PC-9 (cell line): ENCODE results near the gene PLEKHH1. TPM values are rescaled to one million over a fixed set of nuclear protein-coding genes. Genes with fewer than 3 reads are reported as not detected.

Source experiments
- BruUV-seq: library from RNA; stranded (reverse); fragments of 400-500 nt; replicated peaks from 2 replicates; lab custom pipeline; 2021; lab: Mats Ljungman, UMichigan
- CTCF ChIA-PET: fragments of 300-600 bp; sonication (Branson Sonifier 250); formaldehyde crosslinking; loops from one replicate; lab custom pipeline; 2022; ENCODE audit warnings: antibody characterized with exemption; lab: Charles Lee
- POLR2A ChIA-PET: fragments of 300-600 bp; sonication (Branson Sonifier 250); formaldehyde crosslinking; loops from one replicate; lab custom pipeline; 2022; ENCODE audit warnings: antibody characterized with exemption; ENCODE audit not compliant: unreplicated experiment; lab: Charles Lee
- DNase-seq, 2 experiments: peaks; one replicate each; pipeline versions ENCODE4 v3.0.0 to v3.0.0-alpha.2; 2015 to 2022; ENCODE audit warnings: mixed read lengths in 1 of 2
- H2AFZ ChIP-seq: fragments of 200-600 bp; sonication (generic); 2 replicates; pipeline ENCODE4 v1.8.1; 2017; ENCODE audit warnings: antibody characterized with exemption
- H3F3A ChIP-seq: fragments of 200-600 bp; sonication (generic); 2 replicates; pipeline ENCODE4 v1.8.1; 2017; ENCODE audit warnings: antibody characterized with exemption, mild to moderate bottlenecking, low read depth; ENCODE audit not compliant: insufficient read depth
- H3K27ac ChIP-seq: fragments of 200-600 bp; sonication (generic); 2 replicates; pipeline ENCODE4 v1.6.1; 2016; ENCODE audit warnings: mixed run types
- H3K27me3 ChIP-seq: fragments of 200-600 bp; sonication (generic); 2 replicates; pipeline ENCODE4 v1.6.1; 2016; ENCODE audit warnings: low read depth, mixed run types; ENCODE audit not compliant: insufficient read depth
- H3K36me3 ChIP-seq: fragments of 200-600 bp; sonication (generic); 2 replicates; pipeline ENCODE4 v1.6.1; 2016; ENCODE audit warnings: low read depth, mixed run types
- H3K4me1 ChIP-seq: fragments of 200-600 bp; sonication (generic); replicated peaks from 2 replicates; pipeline ENCODE4 v1.6.1; 2016; ENCODE audit warnings: mixed run types; ENCODE audit not compliant: insufficient read depth
- H3K4me2 ChIP-seq: fragments of 200-600 bp; sonication (generic); 2 replicates; pipeline ENCODE4 v1.6.1; 2017; ENCODE audit warnings: mixed run types
- H3K4me3 ChIP-seq: fragments of 200-600 bp; sonication (generic); 2 replicates; pipeline ENCODE4 v1.6.1; 2016; ENCODE audit warnings: mixed run types
- H3K79me2 ChIP-seq: fragments of 200-600 bp; sonication (generic); 2 replicates; pipeline ENCODE4 v1.6.1; 2017; ENCODE audit warnings: low read depth, mixed run types
- H3K9me2 ChIP-seq: fragments of 200-600 bp; sonication (generic); 2 replicates; pipeline ENCODE4 v1.8.1; 2017; ENCODE audit warnings: mild to moderate bottlenecking; ENCODE audit not compliant: insufficient read depth
- H3K9me3 ChIP-seq: fragments of 200-600 bp; sonication (generic); 2 replicates; pipeline ENCODE4 v1.8.1; 2016; ENCODE audit warnings: low read depth; ENCODE audit not compliant: insufficient read depth
- H4K20me1 ChIP-seq: fragments of 200-600 bp; sonication (generic); 2 replicates; pipeline ENCODE4 v1.8.1; 2017; ENCODE audit not compliant: insufficient read depth
- EZH2 ChIP-seq: fragments of 200-600 bp; sonication (generic); IDR thresholded peaks from 2 replicates; pipeline ENCODE4 v1.8.0; 2017; ENCODE audit warnings: antibody characterized with exemption, low read depth
- intact Hi-C: fragments of 100-400 bp; cut with micrococcal nuclease; formaldehyde crosslinking; loops from one replicate; pipeline ENCODE4 v1.10.0; 2022; ENCODE audit not compliant: unreplicated experiment
- total RNA-seq: library from RNA; stranded (reverse); gene quantifications from 2 replicates; pipeline ENCODE4 v1.2.3, GENCODE V29; 2021
- TF ChIP-seq, protein P1 (sequence below): fragments of 200-600 bp; sonication (generic); conservative IDR thresholded peaks from 2 replicates; pipeline ENCODE4 v1.6.1; 2017; ENCODE audit warnings: mixed run types, antibody characterized with exemption, mild to moderate bottlenecking, moderate library complexity

The PLEKHH1 gene
- total RNA-seq, 1 experiment from 2014 or later = 13.6 TPM

DNA sequence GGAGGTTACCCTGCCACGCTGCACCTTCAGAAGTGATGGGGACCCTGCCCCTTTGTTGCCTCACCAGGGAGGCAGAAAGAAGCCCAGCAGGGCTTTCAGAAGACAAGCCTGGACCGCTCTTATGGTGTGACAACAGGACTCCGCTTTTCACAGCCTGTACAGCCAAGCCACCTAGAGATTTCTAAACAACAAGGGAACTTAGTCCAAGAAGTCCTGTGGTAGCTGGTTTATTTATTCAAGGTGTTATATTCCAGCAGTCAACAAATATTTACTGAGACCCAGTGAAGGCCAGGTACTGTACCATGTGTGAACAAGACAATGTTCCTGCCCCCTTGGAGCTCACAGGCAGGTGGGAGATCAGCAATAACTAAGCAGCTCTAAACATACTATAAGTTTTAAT lies 40.6 kb upstream of the PLEKHH1 start:
- H3K79me2 ChIP-seq = no peaks in the 10 kb centered on the region
- H3K9me3 ChIP-seq = peaks cover 14% of the 10 kb centered on the region; the same call in 1 of the 2 replicates
- H4K20me1 ChIP-seq = no peaks in the 10 kb centered on the region
- H3K9me2 ChIP-seq = no peaks in the 10 kb centered on the region
- no TSS peak for BruUV-seq
- no peaks in the 10 kb centered on the region for H3K4me1 ChIP-seq
- no peaks in the 10 kb centered on the region for H3K36me3 ChIP-seq
- intact Hi-C loops = no loop called here
- no peaks in the 10 kb centered on the region for H3F3A ChIP-seq
- TF ChIP-seq, protein P1, sequence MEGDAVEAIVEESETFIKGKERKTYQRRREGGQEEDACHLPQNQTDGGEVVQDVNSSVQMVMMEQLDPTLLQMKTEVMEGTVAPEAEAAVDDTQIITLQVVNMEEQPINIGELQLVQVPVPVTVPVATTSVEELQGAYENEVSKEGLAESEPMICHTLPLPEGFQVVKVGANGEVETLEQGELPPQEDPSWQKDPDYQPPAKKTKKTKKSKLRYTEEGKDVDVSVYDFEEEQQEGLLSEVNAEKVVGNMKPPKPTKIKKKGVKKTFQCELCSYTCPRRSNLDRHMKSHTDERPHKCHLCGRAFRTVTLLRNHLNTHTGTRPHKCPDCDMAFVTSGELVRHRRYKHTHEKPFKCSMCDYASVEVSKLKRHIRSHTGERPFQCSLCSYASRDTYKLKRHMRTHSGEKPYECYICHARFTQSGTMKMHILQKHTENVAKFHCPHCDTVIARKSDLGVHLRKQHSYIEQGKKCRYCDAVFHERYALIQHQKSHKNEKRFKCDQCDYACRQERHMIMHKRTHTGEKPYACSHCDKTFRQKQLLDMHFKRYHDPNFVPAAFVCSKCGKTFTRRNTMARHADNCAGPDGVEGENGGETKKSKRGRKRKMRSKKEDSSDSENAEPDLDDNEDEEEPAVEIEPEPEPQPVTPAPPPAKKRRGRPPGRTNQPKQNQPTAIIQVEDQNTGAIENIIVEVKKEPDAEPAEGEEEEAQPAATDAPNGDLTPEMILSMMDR = no peak
- no peak for TF ChIP-seq EZH2
- CTCF ChIA-PET = interaction anchor here (0.5 kb wide), 1 partner anchor 29 kb away, joined by 3 read pairs; no protein-coding TSS in a partner anchor
- POLR2A ChIA-PET = no interaction called here
- no peak overlapping the region for H2AFZ ChIP-seq
- peaks cover 7% of the 10 kb centered on the region; the same call in 1 of the 2 replicates for H3K27me3 ChIP-seq
- H3K4me3 ChIP-seq = no peak overlapping the region
- H3K4me2 ChIP-seq = no peak overlapping the region
- H3K27ac ChIP-seq = no peak overlapping the region
- no peak for DNase-seq

DNA sequence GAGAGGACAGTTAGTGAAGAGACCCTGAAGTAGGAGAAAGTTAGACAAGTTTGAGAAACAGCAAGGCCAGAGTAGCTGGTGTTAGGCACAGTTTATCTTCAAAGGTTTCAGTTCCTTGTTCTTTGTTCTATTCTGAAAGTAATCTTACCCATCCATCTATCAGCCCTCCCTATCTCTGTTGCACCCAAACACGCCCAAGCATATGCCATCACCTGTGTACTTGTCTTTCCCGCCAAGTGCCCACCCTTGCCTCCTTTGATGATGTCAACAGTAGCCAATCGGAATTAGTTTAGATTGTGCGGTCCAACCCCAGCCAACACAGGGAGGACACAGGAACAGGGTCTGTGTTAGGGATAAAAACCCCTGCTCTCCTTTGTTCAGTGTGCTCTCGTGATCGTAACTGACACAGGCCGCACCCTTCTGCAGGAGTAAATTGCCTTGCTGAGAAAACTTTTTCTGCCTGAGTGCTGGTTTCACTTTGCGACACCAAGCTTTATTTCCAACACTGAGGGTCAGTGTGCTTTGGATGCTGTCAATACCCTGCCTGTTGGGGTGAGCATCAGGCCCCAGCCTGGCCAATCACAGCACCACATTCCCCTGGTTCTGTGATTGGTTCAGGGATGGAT lies 39.9 kb upstream of the PLEKHH1 start:
- CTCF ChIA-PET = no interaction called here

DNA sequence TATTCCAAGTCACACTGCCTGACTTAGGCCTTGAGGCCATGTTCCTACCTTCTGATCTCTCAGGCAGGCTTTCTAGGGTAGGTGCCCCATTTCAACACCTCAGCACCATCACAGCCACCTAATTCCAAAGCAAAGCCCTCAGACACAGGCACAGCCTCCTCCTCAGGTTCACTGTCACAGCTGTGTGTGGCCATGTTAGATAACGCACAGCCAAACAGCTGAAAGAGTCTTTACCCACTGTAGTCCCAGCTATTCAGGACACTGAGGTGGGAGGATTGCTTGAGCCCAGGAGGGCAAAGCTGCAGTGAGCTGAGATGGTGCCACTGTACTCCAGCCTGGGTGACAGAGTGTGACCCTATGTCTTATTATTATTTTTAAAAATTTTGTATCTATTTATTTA lies 37.3 kb upstream of the PLEKHH1 start:
- Histone ChIP-seq H3K9me3 (peaks cover 14% of the 10 kb centered on the region; the same call in 1 of the 2 replicates), H3K4me1 (no peaks in the 10 kb centered on the region), H3K27ac (no peak overlapping the region), H3K4me2 (no peak overlapping the region), H3F3A (no peaks in the 10 kb centered on the region), H3K36me3 (no peaks in the 10 kb centered on the region), H3K9me2 (no peaks in the 10 kb centered on the region), H2AFZ (no peak overlapping the region), H3K4me3 (no peak overlapping the region), H3K27me3 (peaks cover 7% of the 10 kb centered on the region; the same call in 1 of the 2 replicates), H3K79me2 (no peaks in the 10 kb centered on the region), H4K20me1 (no peaks in the 10 kb centered on the region)
- ChIA-PET CTCF (no interaction called here), POLR2A (no interaction called here)
- no peak for TF ChIP-seq EZH2
- TF ChIP-seq, protein P1 = no peak
- BruUV-seq = no TSS peak
- intact Hi-C loops = no loop called here
- no peak for DNase-seq

More for the DNA sequence above, 39.9 kb upstream of the PLEKHH1 start:
- Histone ChIP-seq H3K4me3 (no peak overlapping the region), H3K9me3 (peaks cover 14% of the 10 kb centered on the region; the same call in 1 of the 2 replicates), H3F3A (no peaks in the 10 kb centered on the region), H2AFZ (no peak overlapping the region), H3K27me3 (peaks cover 7% of the 10 kb centered on the region; the same call in 1 of the 2 replicates), H3K36me3 (no peaks in the 10 kb centered on the region), H3K4me2 (no peak overlapping the region), H3K4me1 (no peaks in the 10 kb centered on the region), H3K9me2 (no peaks in the 10 kb centered on the region), H3K79me2 (no peaks in the 10 kb centered on the region), H4K20me1 (no peaks in the 10 kb centered on the region), H3K27ac (no peak overlapping the region)
- POLR2A ChIA-PET = no interaction called here
- TF ChIP-seq, protein P1 = no peak
- no peak for TF ChIP-seq EZH2
- DNase-seq = no peak
- no TSS peak for BruUV-seq
- intact Hi-C loops = no loop called here
